GM18520 (cell line): ENCODE data around the gene ETS1.

Experiments
- ATAC-seq: cut with Tn5 transposase; IDR thresholded peaks from one replicate; pipeline ENCODE4 v1.9.1; 2021; ENCODE audit not compliant: unreplicated experiment

The ETS1 gene, protein sequence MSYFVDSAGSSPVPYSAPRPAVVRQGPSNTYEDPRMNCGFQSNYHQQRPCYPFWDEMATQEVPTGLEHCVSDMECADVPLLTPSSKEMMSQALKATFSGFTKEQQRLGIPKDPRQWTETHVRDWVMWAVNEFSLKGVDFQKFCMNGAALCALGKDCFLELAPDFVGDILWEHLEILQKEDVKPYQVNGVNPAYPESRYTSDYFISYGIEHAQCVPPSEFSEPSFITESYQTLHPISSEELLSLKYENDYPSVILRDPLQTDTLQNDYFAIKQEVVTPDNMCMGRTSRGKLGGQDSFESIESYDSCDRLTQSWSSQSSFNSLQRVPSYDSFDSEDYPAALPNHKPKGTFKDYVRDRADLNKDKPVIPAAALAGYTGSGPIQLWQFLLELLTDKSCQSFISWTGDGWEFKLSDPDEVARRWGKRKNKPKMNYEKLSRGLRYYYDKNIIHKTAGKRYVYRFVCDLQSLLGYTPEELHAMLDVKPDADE

DNA sequence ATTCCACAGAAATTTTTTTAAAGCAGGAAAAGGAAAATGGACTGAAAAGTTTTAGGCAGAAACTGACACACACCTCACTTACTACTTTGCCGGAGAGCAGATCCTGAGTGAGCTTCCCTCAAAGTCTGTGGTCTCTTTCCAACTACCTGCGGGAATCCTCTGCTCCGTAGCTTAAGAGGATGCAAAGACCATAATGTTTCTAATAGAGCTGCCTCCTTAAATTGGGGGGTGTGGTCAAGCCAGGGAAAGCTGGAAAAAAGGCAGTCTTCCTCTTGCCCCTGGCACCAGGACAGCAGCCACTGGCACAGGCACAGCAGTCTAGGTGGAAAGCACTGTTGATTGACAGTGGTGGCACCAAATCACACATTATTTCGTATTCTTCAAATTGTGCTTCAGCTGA, at the start of gene ETS1:
ETS1 (minus strand) TSS at position 144 of the 400 bp plus-strand sequence. CDS start 14,428 bp downstream, outside the sequence.
- no peak for ATAC-seq

DNA sequence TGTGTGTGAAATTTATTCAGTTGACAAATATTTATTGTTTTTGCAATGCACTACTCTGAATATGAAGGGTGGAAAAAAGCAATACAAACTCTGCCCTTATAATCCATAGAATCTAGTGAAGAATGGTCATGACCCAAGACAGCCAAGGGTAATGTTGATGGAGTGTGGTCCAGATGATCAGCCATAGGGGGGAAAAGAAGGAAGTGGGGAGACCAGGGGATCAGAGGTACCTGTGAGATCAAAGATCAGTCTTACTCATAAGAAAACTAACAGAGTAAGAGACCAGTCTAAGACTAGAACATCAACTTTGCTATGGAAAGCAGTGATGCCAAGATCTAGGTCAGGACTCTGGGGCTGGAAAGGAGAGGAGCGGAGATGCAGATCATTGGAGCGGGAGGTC, 47.0 kb upstream of the ETS1 start:
- no peak for ATAC-seq

DNA sequence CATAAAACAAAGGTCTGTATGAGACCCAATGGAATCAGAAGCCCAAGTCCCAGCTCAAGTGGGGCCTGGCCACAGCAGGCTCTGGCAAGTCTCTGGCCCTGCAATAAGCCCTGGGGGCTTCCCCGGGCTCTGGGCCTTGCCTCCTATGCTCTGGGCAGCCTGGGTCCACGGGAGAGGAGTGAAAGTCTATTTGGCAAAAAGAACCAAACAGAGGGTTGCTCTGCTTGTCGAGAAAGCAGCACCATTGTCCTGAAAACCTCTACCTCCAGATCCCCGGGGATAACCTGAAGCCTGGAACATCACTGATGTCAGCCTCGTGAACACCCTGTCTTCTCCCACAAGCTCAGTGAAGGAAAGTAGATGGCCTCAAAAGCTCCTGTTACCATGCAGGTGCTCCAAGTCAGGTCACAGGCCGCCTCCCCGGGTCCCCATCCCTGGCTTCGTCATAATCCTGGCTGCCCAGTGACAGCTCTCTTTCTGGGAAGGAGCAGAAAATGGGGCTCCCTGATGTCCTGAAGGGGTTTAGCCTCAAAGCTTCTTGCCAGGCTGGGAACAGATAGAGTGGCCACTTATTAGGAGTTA, 46.1 kb upstream of the ETS1 start:
- no peak for ATAC-seq

DNA sequence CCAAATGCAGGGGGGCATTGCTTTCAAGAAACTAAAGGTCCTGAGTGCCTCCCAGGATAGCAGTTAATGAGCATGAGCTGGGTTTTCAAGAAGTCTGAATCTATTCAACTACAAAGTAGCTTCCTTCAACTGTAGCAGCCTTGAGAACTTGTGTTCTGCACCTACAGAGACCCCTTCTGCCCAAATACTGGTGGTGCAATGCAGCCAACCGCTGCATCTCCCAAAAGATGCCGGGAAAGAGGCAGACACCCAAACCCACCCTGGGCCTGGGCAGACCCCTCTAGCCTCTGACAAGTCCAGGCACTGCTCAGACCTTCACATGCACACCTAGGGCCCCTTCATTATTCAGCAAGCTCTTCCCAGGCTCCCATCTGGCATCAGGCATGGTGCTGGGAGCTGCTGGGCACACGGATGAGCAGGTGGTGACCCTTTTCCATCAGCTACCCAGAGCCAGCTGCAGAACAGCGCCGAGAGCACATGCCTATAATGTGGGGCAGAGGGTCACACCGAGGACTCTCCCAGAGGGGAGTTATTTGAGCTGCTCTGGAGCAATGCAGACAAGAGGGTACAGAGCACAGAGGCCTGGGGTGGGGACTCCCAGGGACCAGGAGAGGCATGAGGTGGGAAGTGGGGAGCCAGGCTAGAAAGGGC, 44.9 kb upstream of the ETS1 start:
- no peak for ATAC-seq

DNA sequence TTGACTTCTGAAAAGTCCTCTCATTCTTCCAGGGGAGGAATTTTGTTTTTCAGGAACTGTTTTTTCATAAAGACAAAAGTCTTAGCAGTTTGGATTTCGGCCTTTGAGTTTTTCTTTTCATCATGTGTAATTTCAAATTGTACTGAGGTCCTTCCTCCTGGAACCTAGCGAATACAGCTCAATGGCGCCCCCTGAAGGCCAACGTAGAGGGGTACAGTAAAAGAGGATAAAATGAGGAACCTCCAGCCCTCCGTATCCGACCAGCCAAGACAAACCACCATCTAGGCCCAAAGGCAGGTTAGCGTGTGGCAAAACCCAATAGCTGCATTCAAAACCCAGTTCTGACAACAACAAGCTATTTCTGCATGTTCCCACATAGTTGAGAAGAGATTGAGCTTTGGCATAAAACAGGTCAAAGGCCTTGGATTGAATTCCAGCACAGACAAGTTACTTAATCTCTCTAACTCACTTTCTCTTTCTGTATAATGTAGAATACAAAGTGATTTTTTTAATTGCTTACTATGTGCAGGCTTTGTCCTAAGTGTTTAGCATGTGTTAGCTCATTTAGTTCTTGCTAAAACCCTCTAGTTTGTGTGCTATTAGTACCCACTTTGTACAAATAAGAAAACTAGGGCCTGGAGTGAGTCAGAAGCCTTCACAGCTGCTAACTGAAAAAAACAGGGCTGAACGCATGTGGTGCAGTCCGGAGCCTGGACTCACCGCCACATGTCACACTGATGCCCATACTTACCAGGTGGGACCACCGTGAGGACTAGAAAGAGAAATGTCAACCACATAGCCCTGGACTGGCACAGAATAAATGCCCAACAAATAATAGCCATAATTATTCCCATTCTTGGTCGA, 43.2 kb upstream of the ETS1 start:
- ATAC-seq = peak; percentile 25

DNA sequence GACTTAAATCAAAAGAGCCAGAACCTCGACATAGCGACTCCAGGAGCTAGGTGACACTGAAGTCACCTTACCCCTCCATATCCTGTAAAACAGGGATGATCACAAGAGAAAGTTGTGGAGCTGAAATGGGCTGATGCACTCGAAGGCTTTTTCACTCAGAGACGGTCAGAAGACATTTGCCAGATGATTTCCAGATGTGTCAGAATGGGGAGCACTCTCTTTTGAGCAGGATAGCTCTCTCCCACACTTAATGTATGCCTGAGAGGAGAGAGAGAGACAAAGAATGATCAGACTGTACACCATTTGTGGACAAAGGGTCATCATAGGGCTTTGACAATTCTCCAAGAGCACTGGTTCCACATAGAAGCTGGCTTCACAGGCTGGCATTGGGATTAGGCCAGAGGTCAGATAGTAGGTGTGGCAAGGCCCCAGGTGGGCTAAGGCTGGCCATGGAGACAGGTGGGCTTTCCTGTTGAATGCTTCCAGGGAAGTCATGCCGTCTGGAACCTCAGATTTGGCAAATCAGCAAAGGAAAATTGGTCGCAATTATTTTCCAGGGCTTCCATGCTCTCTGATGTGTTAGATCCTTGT, 42.3 kb upstream of the ETS1 start:
- no peak for ATAC-seq

DNA sequence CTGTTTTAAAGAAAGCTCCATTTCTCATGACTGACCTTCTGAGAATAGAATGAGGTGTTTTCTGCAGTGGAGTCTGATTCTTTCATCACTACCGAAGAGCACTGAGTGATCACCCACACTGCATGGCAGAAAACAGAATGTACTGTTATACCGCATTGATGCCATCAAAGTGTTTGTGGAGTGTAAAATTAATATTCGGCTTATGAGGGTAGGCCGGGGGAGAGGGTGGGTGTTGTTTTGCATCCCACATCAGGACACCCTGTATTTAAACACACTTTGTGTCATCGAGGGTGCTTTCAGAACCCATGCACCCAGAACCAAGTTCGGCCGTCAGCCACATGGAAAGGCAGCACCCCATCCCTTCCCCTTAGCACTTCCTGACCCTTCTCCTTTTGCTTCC, 41.3 kb upstream of the ETS1 start:
- peak; percentile 24 for ATAC-seq

DNA sequence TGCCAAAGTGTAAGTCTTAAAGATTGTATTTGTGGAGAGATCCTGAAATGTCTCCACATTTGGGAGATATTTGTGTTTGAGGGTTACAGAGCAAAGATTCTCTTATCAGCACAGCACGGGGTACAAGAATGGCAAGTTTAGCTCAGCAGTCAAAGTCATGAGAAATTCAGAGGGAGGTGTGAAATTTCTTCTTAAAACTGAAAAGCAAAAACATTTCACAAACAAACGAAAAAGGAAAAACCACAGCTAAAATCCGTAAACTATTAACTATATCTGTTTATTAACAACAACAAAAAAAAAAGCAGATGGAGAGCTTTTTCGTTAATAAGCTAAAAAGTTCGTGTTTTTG, 40.9 kb upstream of the ETS1 start:
- ATAC-seq = peak; percentile 24

DNA sequence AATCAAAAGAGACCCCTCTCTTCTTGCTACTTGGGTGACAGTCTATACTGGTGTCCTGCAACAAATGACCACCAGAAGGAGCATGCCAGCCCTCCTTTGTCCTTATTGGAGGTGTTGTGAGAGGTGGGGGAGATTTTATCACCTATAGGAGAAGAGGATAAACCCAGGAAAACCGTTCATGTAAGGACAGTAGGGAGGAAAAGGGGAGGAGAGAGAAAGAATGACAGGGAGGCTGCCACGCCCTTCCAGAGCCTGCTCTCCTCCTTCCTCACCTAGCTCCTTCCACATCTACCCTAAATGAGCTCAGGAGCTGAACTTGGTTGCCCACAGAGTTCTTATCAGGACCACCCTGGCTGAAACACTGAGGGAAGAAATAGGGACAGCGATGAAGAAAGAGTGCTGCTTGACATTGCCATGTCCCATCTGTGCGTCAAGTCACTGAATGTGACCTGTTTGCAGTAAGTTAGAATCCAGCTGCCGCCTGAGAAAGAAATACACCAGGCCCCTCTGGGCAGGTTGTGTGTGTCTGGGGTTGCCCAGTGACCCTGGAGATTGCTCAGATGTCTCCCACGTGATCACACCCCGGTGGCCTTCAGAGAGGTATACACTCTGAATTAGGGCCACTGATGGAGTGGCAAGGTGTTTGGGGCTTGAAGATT, 40.4 kb upstream of the ETS1 start:
- peak; percentile 35 for ATAC-seq

DNA sequence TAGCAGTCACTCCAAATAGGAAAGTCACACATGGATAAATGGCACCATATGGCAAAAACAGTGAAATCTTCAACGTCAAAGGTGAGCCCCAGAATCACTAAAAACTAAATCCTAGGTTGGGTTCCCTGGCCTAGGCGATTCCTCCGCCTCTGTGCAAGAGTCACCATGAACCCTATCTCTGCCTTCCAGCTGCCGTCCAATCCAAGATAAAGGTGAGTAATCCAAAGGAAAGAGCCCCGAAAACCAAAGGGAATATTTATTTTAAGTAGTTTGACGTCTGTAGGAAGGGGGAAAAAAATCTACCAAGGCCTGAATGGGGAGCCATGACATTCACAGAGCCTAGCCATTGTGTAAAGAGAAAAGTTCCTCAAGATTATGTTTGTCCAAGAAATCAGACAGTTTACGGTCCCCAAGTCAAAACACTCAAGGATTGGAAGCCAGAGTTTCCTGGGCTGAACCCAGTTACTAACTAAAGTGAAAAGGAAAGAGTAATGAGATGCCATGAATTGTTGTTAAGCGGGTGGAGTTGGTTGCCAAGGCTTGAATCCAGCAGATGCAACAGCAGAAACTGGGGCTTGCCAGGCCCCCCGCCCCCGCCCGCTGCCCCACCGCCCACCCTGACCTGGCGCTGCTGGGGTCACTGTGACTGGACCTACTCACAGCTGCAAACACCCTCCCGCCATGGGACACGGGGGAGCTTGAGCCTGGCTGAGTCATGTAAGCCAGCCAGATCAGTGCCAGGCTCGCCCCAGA, 39.7 kb upstream of the ETS1 start:
- ATAC-seq = no peak

DNA sequence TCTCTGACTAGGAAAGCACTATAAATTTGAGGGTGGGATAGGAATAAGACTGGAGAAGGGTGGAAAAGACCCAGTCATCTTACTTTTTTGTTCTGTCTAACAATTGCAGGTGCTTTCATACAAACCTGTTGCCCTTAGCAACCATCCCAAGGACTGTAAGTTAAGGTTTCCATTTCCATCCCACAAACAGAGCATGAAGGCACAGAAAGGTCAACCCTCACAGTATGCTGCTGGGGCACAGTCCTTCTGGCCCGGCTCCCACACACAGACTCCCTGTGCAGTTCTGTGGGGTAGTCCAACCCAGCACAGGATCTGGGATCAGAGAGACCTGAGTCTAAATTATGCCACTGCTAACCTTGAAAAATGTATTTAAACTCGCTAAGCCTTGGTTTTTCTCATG, 38.4 kb upstream of the ETS1 start:
- ATAC-seq = no peak

DNA sequence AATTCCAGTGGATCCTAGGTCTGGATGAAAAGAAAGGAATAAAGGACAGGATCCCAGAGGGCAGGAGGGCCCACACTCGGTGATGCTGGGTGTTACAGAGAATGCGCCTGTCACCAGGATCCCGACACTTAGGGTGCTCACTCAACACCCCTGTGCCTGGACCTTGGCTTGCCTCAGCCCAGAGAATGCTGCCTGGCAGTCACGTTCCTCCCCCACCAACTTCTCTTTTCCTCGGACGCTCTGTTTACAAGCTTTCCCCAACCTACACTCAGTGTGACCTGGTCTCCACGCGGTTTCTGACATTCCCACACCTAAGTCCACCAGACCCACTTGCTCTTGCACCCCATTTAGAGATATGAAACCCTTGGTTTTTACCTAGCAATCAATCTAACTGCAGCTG, 38.0 kb upstream of the ETS1 start:
- no peak for ATAC-seq

DNA sequence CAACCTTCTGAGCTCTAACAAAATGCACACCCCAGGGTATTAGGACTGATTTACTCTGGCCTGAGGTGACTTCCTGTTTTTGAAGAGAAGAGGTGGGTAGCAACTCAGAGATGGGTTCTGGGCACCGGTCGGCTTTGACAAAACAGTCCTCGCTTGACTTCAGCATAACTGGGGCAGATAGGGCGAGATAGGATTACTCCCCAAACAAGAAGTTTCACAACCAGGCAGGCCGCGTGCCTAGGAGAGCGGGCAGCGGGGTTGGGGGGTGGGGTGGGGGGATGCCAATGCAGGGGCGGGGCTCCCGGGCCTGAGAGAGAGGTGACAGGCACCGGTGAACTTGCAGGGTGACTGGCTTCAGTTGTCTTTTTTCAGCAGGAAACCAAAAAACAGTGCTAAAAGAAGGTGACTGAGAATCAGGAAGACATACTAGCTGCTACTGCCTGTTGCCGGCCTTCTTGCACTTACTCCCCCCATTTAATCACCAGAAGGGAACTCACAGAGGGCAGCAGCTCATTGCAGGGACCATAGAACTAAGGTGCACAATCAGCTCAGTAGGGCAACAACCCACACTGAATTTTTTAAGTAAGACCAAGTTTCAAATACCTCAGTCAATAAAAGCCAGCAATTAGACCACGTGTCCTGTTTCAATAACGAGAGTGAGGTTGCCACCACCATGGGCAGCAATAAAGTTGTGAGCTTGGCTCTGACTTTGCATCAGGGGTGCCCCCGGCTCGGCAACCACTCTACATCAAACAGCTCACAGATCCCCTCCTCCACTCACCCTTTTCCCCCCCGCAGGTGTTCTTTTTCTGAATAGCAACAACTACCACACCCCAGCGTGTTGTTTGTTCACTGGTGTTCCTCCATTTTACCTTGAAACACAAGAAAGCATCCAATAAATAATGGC, 37.2 kb upstream of the ETS1 start:
- no peak for ATAC-seq

DNA sequence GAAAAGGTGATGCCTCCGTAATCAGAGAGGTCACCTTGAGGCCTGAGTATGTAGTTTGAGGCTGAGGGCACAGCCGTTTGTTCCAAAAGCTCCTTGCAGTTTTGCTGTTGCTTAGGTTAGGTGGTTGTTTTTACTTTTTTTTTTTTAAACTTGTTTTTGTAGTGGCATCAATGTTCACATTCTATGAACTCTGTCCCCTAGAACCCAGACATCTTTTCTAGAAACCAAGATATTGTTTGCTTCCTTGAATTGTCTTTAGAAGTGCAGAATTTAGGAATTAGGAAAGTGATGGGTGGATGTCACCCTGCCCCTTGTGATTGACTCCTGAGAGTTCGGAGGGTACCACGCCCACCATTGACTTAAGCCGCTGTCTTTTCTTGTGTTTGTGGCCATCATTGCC, 35.7 kb upstream of the ETS1 start:
- no peak for ATAC-seq

DNA sequence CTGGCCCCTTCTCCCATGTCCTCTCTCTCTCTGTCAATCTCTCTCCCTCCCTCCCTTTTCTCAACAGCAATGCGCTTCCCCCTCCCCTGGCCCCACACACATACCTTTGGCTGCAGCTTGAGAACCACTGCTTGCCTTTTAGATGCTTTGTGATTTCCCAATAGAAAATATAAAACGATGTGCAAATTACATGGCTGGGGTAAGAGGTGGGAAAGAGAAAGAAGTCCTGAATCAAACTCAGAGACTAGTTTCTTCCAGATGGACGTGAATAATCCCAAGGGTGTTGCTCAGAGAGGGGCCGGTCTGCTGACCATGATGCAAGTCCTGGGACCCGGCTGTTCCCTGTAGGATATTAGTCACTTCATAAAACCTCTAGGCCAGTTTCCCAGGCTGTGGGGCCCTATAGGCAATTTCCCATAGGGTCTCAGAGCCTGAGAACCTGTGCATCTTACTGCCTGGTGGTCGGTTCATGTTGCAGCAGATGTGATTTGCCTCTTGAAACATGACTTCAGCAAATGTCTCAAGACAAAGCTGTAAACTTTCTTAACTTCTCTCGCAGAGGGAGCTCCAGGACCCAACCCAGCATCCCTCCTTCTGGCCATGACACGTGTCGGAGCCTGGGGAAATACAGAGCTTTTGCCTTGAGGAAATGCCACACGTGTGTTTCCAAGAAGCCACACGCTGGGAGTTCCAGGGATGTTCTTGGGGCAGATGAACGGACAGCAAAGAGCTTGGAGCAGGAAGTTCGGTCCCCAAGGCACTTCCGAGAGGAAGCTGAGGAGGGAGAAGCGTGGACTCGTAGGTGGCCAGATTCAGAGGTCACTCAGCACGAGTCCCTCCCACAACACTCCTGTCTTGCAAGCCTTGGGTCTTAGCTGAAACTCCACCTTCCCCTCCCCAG, 34.5 kb upstream of the ETS1 start:
- no peak for ATAC-seq

DNA sequence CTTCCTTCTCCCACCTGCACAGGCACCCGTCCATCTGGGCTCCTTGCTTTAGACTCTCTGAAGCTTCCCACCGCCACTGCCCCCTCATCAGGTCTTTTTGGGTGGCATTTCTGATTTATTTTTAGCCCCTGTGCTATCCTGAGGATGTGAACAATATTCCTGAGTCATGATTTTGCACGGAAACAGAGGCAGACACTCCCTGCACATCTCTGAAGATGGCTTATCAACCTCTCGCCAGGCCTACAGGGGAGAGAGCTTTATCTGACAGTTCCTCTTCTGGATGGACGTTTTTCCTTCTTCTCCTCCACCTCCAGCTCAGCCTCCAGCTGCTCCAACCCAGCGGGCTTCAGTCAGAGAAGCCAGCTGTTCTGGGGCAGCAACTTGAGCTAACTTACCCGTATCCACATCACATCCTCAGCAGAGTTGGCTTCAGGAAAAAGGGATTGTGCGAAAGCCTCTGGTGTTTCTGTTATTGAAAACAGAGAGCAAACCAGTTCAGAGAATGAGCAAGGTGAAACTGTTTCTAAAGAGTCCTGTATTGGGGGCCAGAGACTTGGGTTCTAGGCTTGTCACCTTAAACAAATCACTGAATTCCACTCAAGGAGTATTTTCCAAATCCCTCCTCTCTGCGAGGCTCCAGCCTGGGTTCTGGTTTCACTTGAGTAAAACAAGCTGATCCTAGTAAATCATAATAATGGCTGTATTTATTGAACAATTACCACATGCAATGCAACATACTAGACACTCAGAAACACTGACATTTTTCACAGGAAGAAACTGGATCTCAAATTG, 33.1 kb upstream of the ETS1 start:
- no peak for ATAC-seq
